Sigmoid colon (tissue), 4 donors: Measurements from ENCODE around the gene STK32B.

Experiments used
- EP300 ChIP-seq, 4 donors: sonication (generic); formaldehyde crosslinking; IDR thresholded peaks; one replicate each; pipeline ENCODE4 v1.6.1; 2017; ENCODE audit warnings: antibody characterized with exemption in 4 of 4
- POLR2A ChIP-seq, 2 donors: fragments of 450-650 bp; IDR thresholded peaks; one replicate each; pipeline ENCODE4 v1.6.1; 2016; ENCODE audit warnings: antibody characterized with exemption in 2 of 2, mild to moderate bottlenecking in 2 of 2, moderate library complexity in 2 of 2
- POLR2AphosphoS5 ChIP-seq, 4 donors: sonication (generic); formaldehyde crosslinking; IDR thresholded peaks; one replicate each; pipeline ENCODE4 v1.6.1; 2017; ENCODE audit warnings: antibody characterized with exemption in 4 of 4
- TF ChIP-seq, protein P1 (sequence below), 4 experiments: fragments of 450-650 bp in 3 of 4; fragments of 200-600 bp in 1 of 4; IDR thresholded peaks; one replicate each; pipeline ENCODE4 v1.5.1; 2016 to 2019; ENCODE audit warnings: antibody characterized with exemption in 4 of 4, mild to moderate bottlenecking in 3 of 4, moderate library complexity in 2 of 4

- TF ChIP-seq POLR2A (IDR thresholded peaks at IDR 0.05) (no peak), POLR2AphosphoS5 (IDR thresholded peaks at IDR 0.05) (no peak), EP300 (IDR thresholded peaks at IDR 0.05) (no peak)
- TF ChIP-seq, protein P1, sequence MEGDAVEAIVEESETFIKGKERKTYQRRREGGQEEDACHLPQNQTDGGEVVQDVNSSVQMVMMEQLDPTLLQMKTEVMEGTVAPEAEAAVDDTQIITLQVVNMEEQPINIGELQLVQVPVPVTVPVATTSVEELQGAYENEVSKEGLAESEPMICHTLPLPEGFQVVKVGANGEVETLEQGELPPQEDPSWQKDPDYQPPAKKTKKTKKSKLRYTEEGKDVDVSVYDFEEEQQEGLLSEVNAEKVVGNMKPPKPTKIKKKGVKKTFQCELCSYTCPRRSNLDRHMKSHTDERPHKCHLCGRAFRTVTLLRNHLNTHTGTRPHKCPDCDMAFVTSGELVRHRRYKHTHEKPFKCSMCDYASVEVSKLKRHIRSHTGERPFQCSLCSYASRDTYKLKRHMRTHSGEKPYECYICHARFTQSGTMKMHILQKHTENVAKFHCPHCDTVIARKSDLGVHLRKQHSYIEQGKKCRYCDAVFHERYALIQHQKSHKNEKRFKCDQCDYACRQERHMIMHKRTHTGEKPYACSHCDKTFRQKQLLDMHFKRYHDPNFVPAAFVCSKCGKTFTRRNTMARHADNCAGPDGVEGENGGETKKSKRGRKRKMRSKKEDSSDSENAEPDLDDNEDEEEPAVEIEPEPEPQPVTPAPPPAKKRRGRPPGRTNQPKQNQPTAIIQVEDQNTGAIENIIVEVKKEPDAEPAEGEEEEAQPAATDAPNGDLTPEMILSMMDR (IDR thresholded peaks at IDR 0.05), result no peak
These were observed 428.3 kb downstream of the STK32B start for GRCh38 chr4:5479518-5480060.
